Neural progenitor cell (in vitro differentiated cells): Measurements from ENCODE around the gene CCS. TPM values are rescaled to one million over a fixed set of nuclear protein-coding genes. Genes with fewer than 3 reads are reported as not detected.

Source experiments
- DNase-seq: peaks from one replicate; pipeline ENCODE4 v3.0.0-alpha.2; 2016; ENCODE audit warnings: low spot score
- H2AFZ ChIP-seq: fragments of 200-600 bp; sonication (generic); replicated peaks from 2 replicates; pipeline ENCODE4 v1.6.1; 2016; ENCODE audit warnings: antibody characterized with exemption
- H3F3A ChIP-seq: fragments of 200-600 bp; sonication (generic); 2 replicates; pipeline ENCODE4 v1.6.1; 2016; ENCODE audit warnings: antibody characterized with exemption, low read depth
- H3K27ac ChIP-seq: fragments of 200-600 bp; sonication (generic); 2 replicates; pipeline ENCODE4 v1.5.1; 2016; ENCODE audit warnings: mild to moderate bottlenecking
- H3K27me3 ChIP-seq: fragments of 200-600 bp; sonication (generic); 2 replicates; pipeline ENCODE4 v1.6.1; 2016; ENCODE audit warnings: mild to moderate bottlenecking, moderate library complexity
- H3K36me3 ChIP-seq: fragments of 200-600 bp; sonication (generic); 2 replicates; pipeline ENCODE4 v1.5.1; 2016
- H3K4me1 ChIP-seq: fragments of 200-600 bp; sonication (generic); 2 replicates; pipeline ENCODE4 v1.6.1; 2016; ENCODE audit warnings: mixed run types
- H3K4me2 ChIP-seq: fragments of 200-600 bp; sonication (generic); 2 replicates; pipeline ENCODE4 v1.6.1; 2016
- H3K4me3 ChIP-seq: fragments of 200-600 bp; sonication (generic); 2 replicates; pipeline ENCODE4 v1.5.1; 2016
- H3K79me2 ChIP-seq: fragments of 200-600 bp; sonication (generic); 2 replicates; pipeline ENCODE4 v1.6.1; 2016; ENCODE audit warnings: low read depth
- H3K9ac ChIP-seq: fragments of 200-600 bp; sonication (generic); 2 replicates; pipeline ENCODE4 v1.6.1; 2016
- H3K9me3 ChIP-seq: fragments of 200-600 bp; sonication (generic); 2 replicates; pipeline ENCODE4 v1.5.1; 2016; ENCODE audit warnings: low read depth
- H4K20me1 ChIP-seq: fragments of 200-600 bp; sonication (generic); 2 replicates; pipeline ENCODE4 v1.6.1; 2016; ENCODE audit warnings: low read depth
- H3K27ac Mint-ChIP-seq: 3 replicates; pipeline ENCODE4 v1.8.0; 2021; ENCODE audit warnings: mixed read lengths
- H3K27me3 Mint-ChIP-seq: 2 replicates; pipeline ENCODE4 v1.8.0; 2022; ENCODE audit warnings: low read depth, mild to moderate bottlenecking, inconsistent platforms, moderate library complexity, mixed read lengths; ENCODE audit not compliant: insufficient read depth
- H3K36me3 Mint-ChIP-seq: 3 replicates; pipeline ENCODE4 v1.8.0; 2021; ENCODE audit warnings: mixed read lengths
- H3K4me1 Mint-ChIP-seq: 3 replicates; pipeline ENCODE4 v1.8.0; 2021; ENCODE audit warnings: mixed read lengths
- H3K4me3 Mint-ChIP-seq: 3 replicates; pipeline ENCODE4 v1.8.0; 2021; ENCODE audit warnings: mild to moderate bottlenecking, moderate library complexity, mixed read lengths
- H3K9me3 Mint-ChIP-seq: 3 replicates; pipeline ENCODE4 v1.8.0; 2020; ENCODE audit warnings: mixed read lengths
- CTCF ChIP-seq: fragments of 200-600 bp; sonication (generic); IDR thresholded peaks from 2 replicates; pipeline ENCODE4 v1.5.1; 2017; ENCODE audit warnings: antibody characterized with exemption, mild to moderate bottlenecking
- EZH2 ChIP-seq: fragments of 200-600 bp; sonication (generic); IDR thresholded peaks from 2 replicates; pipeline ENCODE4 v1.6.1; 2017; ENCODE audit warnings: antibody characterized with exemption, mild to moderate bottlenecking, moderate library complexity
- EZH2phosphoT487 ChIP-seq: fragments of 200-600 bp; sonication (generic); IDR thresholded peaks from 2 replicates; pipeline ENCODE4 v1.6.1; 2017; ENCODE audit warnings: antibody characterized with exemption
- total RNA-seq: library from RNA; depleted of rRNA; stranded (reverse); fragments of >200 nt; gene quantifications from 2 replicates; pipeline ENCODE4 v1.2.3, GENCODE V29; 2015; ENCODE audit warnings: low replicate concordance

Gene CCS
- total RNA-seq, 1 donor from 2014 or later = 44.3 TPM

DNA sequence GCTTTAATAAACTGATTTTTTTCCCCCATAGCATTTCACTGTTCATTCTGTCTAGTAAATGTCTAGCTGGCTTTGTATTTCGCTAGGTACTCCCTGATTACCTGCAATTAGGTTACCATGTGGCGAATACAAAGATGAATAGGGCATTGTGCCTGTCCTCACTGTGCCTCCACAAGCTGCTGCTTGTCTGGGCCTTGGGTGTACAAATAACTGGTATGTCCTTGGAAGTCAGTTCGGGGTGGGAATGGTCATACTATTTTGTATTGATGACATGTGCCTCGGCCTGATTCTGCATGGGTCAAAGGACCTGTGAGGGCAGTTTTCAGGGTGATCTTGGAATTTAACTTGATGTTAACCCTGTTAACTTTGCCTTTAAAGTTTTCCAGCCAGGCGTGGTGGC, 56.9 kb downstream of the CCS start:
- H3K27ac ChIP-seq = no peak overlapping the region
- H3K4me2 ChIP-seq = no peak overlapping the region
- no peak for DNase-seq
- Mint-ChIP-seq H3K27me3 (peaks cover 4% of the 10 kb centered on the region), H3K4me3 (no peak overlapping the region), H3K9me3 (no peaks in the 10 kb centered on the region), H3K4me1 (peaks cover 5% of the 10 kb centered on the region), H3K27ac (no peak overlapping the region), H3K36me3 (peaks cover 56% of the 10 kb centered on the region)
- no peak overlapping the region for H3K4me3 ChIP-seq
- peaks cover 74% of the 10 kb centered on the region for H3F3A ChIP-seq
- peaks cover 100% of the 10 kb centered on the region for H3K79me2 ChIP-seq
- peaks cover 21% of the 10 kb centered on the region for H3K36me3 ChIP-seq
- H3K4me1 ChIP-seq = no peaks in the 10 kb centered on the region
- H3K9me3 ChIP-seq = no peaks in the 10 kb centered on the region
- TF ChIP-seq EZH2phosphoT487 = no peak
- no peak for TF ChIP-seq CTCF
- TF ChIP-seq EZH2 = no peak
- H2AFZ ChIP-seq = no peak overlapping the region
- H4K20me1 ChIP-seq = peaks cover 91% of the 10 kb centered on the region
- no peaks in the 10 kb centered on the region for H3K27me3 ChIP-seq
- no peak overlapping the region for H3K9ac ChIP-seq

DNA sequence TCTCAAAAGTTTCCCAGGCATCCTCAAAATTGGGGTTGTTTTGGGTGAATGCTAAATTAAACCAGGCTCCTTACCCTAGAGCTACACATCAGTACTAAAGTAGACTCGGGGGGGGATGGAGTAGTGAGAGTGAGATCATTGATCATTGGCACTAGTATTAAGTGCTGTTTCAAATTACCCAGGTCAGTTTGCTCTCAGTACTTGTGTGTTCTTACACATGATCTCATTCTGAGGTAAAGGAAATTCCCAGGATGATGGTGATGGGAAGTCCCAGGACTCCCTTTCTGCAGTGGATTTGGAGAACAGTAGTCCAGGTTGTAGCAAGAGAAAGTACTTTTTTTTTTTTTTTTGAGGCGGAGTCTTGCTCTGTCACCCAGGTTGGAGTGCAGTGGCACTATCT, 58.0 kb downstream of the CCS start:
- no peak overlapping the region for H3K27ac ChIP-seq
- Mint-ChIP-seq H3K4me1 (no peaks in the 10 kb centered on the region), H3K4me3 (no peak overlapping the region), H3K27me3 (peaks cover 4% of the 10 kb centered on the region), H3K36me3 (peaks cover 48% of the 10 kb centered on the region), H3K27ac (no peak overlapping the region), H3K9me3 (no peaks in the 10 kb centered on the region)
- no peak overlapping the region for H2AFZ ChIP-seq
- no peaks in the 10 kb centered on the region for H3K9me3 ChIP-seq
- TF ChIP-seq EZH2phosphoT487 = no peak
- no peak for TF ChIP-seq EZH2
- no peak for TF ChIP-seq CTCF
- H3K36me3 ChIP-seq = peaks cover 21% of the 10 kb centered on the region
- H3K4me3 ChIP-seq = no peak overlapping the region
- no peak overlapping the region for H3K9ac ChIP-seq
- peaks cover 87% of the 10 kb centered on the region for H4K20me1 ChIP-seq
- no peak overlapping the region for H3K4me2 ChIP-seq
- H3K79me2 ChIP-seq = peaks cover 100% of the 10 kb centered on the region
- no peak for DNase-seq
- no peaks in the 10 kb centered on the region for H3K27me3 ChIP-seq
- no peaks in the 10 kb centered on the region for H3K4me1 ChIP-seq
- peaks cover 74% of the 10 kb centered on the region for H3F3A ChIP-seq

DNA sequence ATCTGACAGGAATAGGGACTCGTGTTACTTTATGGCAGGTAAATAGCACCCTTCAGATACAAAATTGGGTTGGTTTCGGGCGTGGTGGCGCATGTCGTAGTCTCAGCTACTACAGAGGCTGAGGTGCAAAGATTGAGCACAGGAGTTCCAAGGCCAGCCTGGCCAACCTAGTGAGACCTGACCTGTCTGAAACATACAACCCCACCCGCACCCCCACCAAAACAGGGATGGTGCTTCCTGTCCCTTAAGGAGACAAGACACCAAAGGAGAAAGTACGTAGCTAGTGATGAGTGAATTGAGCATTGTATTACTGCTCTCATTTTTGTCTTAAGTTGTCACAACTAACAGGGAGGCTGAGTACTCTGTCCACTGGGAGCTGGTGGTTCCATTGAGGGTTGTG, 59.7 kb downstream of the CCS start:
- H3K9me3 ChIP-seq = no peaks in the 10 kb centered on the region
- no peaks in the 10 kb centered on the region for H3K4me1 ChIP-seq
- H3K36me3 ChIP-seq = peaks cover 24% of the 10 kb centered on the region
- peaks cover 35% of the 10 kb centered on the region for H3K36me3 Mint-ChIP-seq
- no peak overlapping the region for H3K4me3 ChIP-seq
- peaks cover 58% of the 10 kb centered on the region for H3F3A ChIP-seq
- no peak overlapping the region for H3K27ac Mint-ChIP-seq
- H3K4me3 Mint-ChIP-seq = no peak overlapping the region
- no peak overlapping the region for H3K9ac ChIP-seq
- no peaks in the 10 kb centered on the region for H3K27me3 ChIP-seq
- peaks cover 2% of the 10 kb centered on the region for H3K27me3 Mint-ChIP-seq
- H4K20me1 ChIP-seq = peaks cover 81% of the 10 kb centered on the region
- H3K4me2 ChIP-seq = no peak overlapping the region
- no peak for DNase-seq
- no peak for TF ChIP-seq CTCF
- no peak for TF ChIP-seq EZH2phosphoT487
- TF ChIP-seq EZH2 = no peak
- no peak overlapping the region for H3K27ac ChIP-seq
- no peaks in the 10 kb centered on the region for H3K4me1 Mint-ChIP-seq
- H2AFZ ChIP-seq = no peak overlapping the region
- H3K9me3 Mint-ChIP-seq = no peaks in the 10 kb centered on the region
- peaks cover 100% of the 10 kb centered on the region for H3K79me2 ChIP-seq
